Upper lobe of right lung (tissue), 1 donor: ENCODE measurements around the gene SMC6. TPM values are rescaled to one million over a fixed set of nuclear protein-coding genes. Genes with fewer than 3 reads are reported as not detected.

Experiments
- ATAC-seq: fragments of 200-7000 bp; cut with Tn5 transposase; one replicate; pipeline ENCODE4 v1.9.1; 2020; ENCODE audit warnings: mild to moderate bottlenecking, moderate library complexity
- DNase-seq: peaks from one replicate; pipeline ENCODE4 v3.0.0-alpha.2; 2020
- H3K27ac ChIP-seq: fragments of 200-600 bp; one replicate; pipeline ENCODE4 v1.8.0; 2022
- H3K27me3 ChIP-seq: fragments of 200-600 bp; one replicate; pipeline ENCODE4 v1.8.0; 2022; ENCODE audit warnings: mild to moderate bottlenecking
- H3K36me3 ChIP-seq: fragments of 200-600 bp; one replicate; pipeline ENCODE4 v1.8.0; 2022
- H3K4me1 ChIP-seq: fragments of 200-600 bp; one replicate; pipeline ENCODE4 v1.8.0; 2022
- H3K4me3 ChIP-seq: fragments of 200-600 bp; one replicate; pipeline ENCODE4 v1.8.0; 2022; ENCODE audit warnings: mild to moderate bottlenecking
- H3K9me3 ChIP-seq: fragments of 200-600 bp; one replicate; pipeline ENCODE4 v1.8.0; 2022
- CTCF ChIP-seq: fragments of 200-600 bp; IDR thresholded peaks from one replicate; pipeline ENCODE4 v1.8.0; 2022; ENCODE audit warnings: antibody characterized with exemption
- intact Hi-C: fragments of 100-400 bp; cut with DNase I; formaldehyde crosslinking; loops from one replicate; pipeline ENCODE4 v1.11.0; 2022
- total RNA-seq: library from RNA; stranded (reverse); fragmentation: NEBNext Ultra II Directional; extraction: Animal tissue kit (Norgen Biotek cat#: 25700); gene quantifications from one replicate; pipeline ENCODE4 v1.2.1, GENCODE V29; 2021
- donor health status: DM: no; HTN: yes; CAD: no; lungs with severe emphysema.

SMC6 gene
- total RNA-seq, 1 donor from 2014 or later: 16.0 TPM

- no peak for TF ChIP-seq CTCF
- H3K27ac ChIP-seq: no peak overlapping the region
- intact Hi-C loops: no loop called here
- DNase-seq (no peak), ATAC-seq (no peak)
- peaks cover 53% of the 10 kb centered on the region for H3K36me3 ChIP-seq
- H3K4me1 ChIP-seq: no peaks in the 10 kb centered on the region
- H3K9me3 ChIP-seq: no peaks in the 10 kb centered on the region
- H3K4me3 ChIP-seq: no peak overlapping the region
- no peaks in the 10 kb centered on the region for H3K27me3 ChIP-seq
Measured at GRCh38 chr2:17683981-17684380, 69.6 kb downstream of the SMC6 start.

- Histone ChIP-seq H3K4me3 (no peak overlapping the region), H3K9me3 (no peaks in the 10 kb centered on the region), H3K36me3 (peaks cover 50% of the 10 kb centered on the region), H3K27ac (no peak overlapping the region), H3K27me3 (no peaks in the 10 kb centered on the region), H3K4me1 (no peaks in the 10 kb centered on the region)
- intact Hi-C loops: no loop called here
- TF ChIP-seq CTCF: no peak
- DNase-seq: no peak
- ATAC-seq: no peak
Measured at GRCh38 chr2:17682098-17682857, 71.3 kb downstream of the SMC6 start.

- intact Hi-C loops: no loop called here
- DNase-seq (no peak), ATAC-seq (no peak)
- TF ChIP-seq CTCF: no peak
- Histone ChIP-seq H3K9me3 (no peaks in the 10 kb centered on the region), H3K27ac (no peak overlapping the region), H3K36me3 (peaks cover 39% of the 10 kb centered on the region), H3K4me1 (no peaks in the 10 kb centered on the region), H3K4me3 (no peak overlapping the region), H3K27me3 (no peaks in the 10 kb centered on the region)
Measured at GRCh38 chr2:17680119-17680518, 73.5 kb downstream of the SMC6 start.

GRCh38 chr2:17674817-17675216 lies 78.8 kb downstream of the SMC6 start:
- DNase-seq: no peak
- Histone ChIP-seq H3K27me3 (no peaks in the 10 kb centered on the region), H3K27ac (no peak overlapping the region), H3K4me3 (no peak overlapping the region), H3K4me1 (no peaks in the 10 kb centered on the region), H3K36me3 (peaks cover 15% of the 10 kb centered on the region), H3K9me3 (no peaks in the 10 kb centered on the region)
- TF ChIP-seq CTCF: no peak
- no peak for ATAC-seq
- intact Hi-C loops: no loop called here

- ATAC-seq (no peak), DNase-seq (no peak)
- Histone ChIP-seq H3K4me3 (no peak overlapping the region), H3K4me1 (no peaks in the 10 kb centered on the region), H3K36me3 (peaks cover 25% of the 10 kb centered on the region), H3K27ac (no peak overlapping the region), H3K27me3 (no peaks in the 10 kb centered on the region), H3K9me3 (no peaks in the 10 kb centered on the region)
- intact Hi-C loops: no loop called here
- TF ChIP-seq CTCF: no peak
Measured at GRCh38 chr2:17672583-17673317, 80.9 kb downstream of the SMC6 start.
